ENCODE measurements around the gene BCL11A.

Gene BCL11A

DNA sequence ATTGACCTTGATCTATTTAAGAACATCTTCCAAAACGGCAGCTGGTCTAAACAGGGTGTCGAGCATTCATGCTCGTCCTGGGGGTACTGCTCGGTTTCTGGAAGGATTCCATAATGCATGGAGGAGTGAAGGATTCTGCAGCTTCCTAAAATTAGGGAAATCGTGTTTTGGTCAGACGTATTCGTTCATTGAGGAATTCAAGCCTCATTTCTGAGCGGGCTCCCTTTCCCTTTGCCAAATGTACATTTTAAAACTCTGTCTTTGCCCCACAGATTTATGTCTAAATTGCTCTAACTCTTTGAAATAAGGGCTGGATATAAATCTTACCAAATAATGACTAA, 144.0 kb downstream of the BCL11A start:
- TF ChIP-seq CTCF (IDR thresholded peaks at IDR 0.05; ENCODE audit: low read depth, low read length): no peak
- no peak for DNase-seq
- H3K27me3 ChIP-seq (ENCODE audit: insufficient read depth, low read depth, severe bottlenecking): no peaks in the 10 kb centered on the region
- no peak overlapping the region for H3K27ac ChIP-seq
- peaks cover 3% of the 10 kb centered on the region for H3K9me3 ChIP-seq (ENCODE audit: severe bottlenecking)
- no peak overlapping the region for H3K4me3 ChIP-seq (ENCODE audit: low read depth, low read length)
- no peaks in the 10 kb centered on the region for H3K36me3 ChIP-seq

DNA sequence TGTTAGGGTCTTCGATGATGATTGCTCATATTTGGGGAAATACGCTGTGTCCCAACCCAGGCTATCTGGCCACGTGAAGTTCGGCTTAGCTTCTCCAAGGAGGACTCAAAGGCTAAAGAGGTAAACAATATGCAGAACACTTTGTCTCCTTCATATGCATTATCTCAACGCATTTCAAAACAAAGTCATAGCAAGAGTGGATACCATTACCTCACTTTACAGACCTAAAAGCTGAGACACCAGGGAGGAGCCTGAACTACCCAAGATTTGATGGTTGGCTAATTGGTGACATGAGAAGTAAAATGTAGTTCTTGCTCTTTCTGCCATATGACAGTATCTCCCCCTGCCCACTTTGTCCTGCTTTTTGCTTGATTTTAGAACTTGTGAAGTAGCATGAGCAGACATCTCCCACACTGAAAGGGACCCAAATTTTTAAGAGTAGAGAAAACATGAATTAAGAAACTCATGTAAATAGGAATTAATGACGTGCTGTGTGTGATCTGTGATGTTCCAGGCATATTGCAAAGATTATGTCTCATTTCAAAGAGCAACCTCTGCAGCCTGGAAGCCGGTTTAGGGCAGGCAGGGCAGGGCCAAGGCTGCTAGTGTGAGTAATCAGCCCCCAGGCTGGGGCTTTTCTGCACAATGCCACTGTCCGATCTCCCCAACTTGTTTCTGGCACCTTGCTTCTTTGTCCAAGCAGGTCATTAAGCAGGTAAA, 144.5 kb downstream of the BCL11A start:
- TF ChIP-seq CTCF (IDR thresholded peaks at IDR 0.05; ENCODE audit: low read depth, low read length): no peak
- no peaks in the 10 kb centered on the region for H3K27me3 ChIP-seq (ENCODE audit: insufficient read depth, low read depth, severe bottlenecking)
- H3K4me3 ChIP-seq (ENCODE audit: low read depth, low read length): no peak overlapping the region
- no peak overlapping the region for H3K27ac ChIP-seq
- no peaks in the 10 kb centered on the region for H3K9me3 ChIP-seq (ENCODE audit: severe bottlenecking)
- no peaks in the 10 kb centered on the region for H3K36me3 ChIP-seq
- DNase-seq: no peak

- Histone ChIP-seq H3K27ac (no peak overlapping the region), H3K36me3 (no peaks in the 10 kb centered on the region), H3K4me3 (ENCODE audit: low read depth, low read length) (no peak overlapping the region), H3K9me3 (ENCODE audit: severe bottlenecking) (no peaks in the 10 kb centered on the region), H3K27me3 (ENCODE audit: insufficient read depth, low read depth, severe bottlenecking) (no peaks in the 10 kb centered on the region)
- TF ChIP-seq CTCF (IDR thresholded peaks at IDR 0.05; ENCODE audit: low read depth, low read length): no peak
- no peak for DNase-seq
Measured at GRCh38 chr2:60408207-60408606, 145.2 kb downstream of the BCL11A start.

DNA sequence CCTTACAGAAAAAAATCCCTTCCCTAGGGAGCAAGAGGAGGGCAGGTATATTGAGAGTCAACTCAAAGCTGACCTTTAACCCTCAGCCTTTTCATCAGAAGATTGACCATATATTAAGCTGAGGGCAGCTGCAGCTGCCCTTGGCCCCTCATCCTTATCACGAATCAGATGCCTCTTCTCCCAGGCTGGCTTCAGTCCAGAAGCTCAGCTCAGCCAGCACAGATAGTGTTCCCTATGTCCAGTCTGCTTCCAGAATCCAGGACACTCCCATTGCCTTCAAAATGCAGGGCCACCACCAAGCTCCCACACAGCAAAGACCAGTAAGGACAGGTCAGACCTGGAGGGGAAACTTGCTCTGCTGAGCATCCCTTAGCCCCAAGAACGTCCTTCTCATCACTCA, 146.1 kb downstream of the BCL11A start:
- Histone ChIP-seq H3K9me3 (ENCODE audit: severe bottlenecking) (no peaks in the 10 kb centered on the region), H3K27ac (no peak overlapping the region), H3K4me3 (ENCODE audit: low read depth, low read length) (no peak overlapping the region), H3K36me3 (no peaks in the 10 kb centered on the region), H3K27me3 (ENCODE audit: insufficient read depth, low read depth, severe bottlenecking) (no peaks in the 10 kb centered on the region)
- DNase-seq: no peak
- TF ChIP-seq CTCF (IDR thresholded peaks at IDR 0.05; ENCODE audit: low read depth, low read length): no peak

GRCh38 chr2:60406192-60406591, 147.3 kb downstream of the BCL11A start:
- Histone ChIP-seq H3K27ac (no peak overlapping the region), H3K27me3 (ENCODE audit: insufficient read depth, low read depth, severe bottlenecking) (no peaks in the 10 kb centered on the region), H3K36me3 (no peaks in the 10 kb centered on the region), H3K4me3 (ENCODE audit: low read depth, low read length) (no peak overlapping the region), H3K9me3 (ENCODE audit: severe bottlenecking) (no peaks in the 10 kb centered on the region)
- DNase-seq: no peak
- TF ChIP-seq CTCF (IDR thresholded peaks at IDR 0.05; ENCODE audit: low read depth, low read length): no peak

Data from WERI-Rb-1 (cell line).